K562 (cell line): ENCODE data around the gene ABCA1. TPM values are rescaled to one million over a fixed set of nuclear protein-coding genes. Genes with fewer than 3 reads are reported as not detected.

Experiments used
- C11orf30 ChIP-seq: fragments of 450-650 bp; IDR thresholded peaks from 2 replicates; pipeline ENCODE4 v1.6.1; 2016; ENCODE audit warnings: low read depth, mild to moderate bottlenecking
- ESRRA ChIP-seq: fragments of 450-650 bp; IDR thresholded peaks from 2 replicates; pipeline ENCODE4 v1.6.1; 2014; ENCODE audit warnings: low read depth, mild to moderate bottlenecking, moderate library complexity, borderline replicate concordance
- ETS2 ChIP-seq: IDR thresholded peaks from 2 replicates; pipeline ENCODE4 v1.6.1; 2016; ENCODE audit warnings: borderline replicate concordance, missing genetic modification characterization, mild to moderate bottlenecking, moderate library complexity, missing compliant biosample characterization; ENCODE audit not compliant: poor library complexity, severe bottlenecking
- HEY1 ChIP-seq: fragments of 250-450 bp; sonication (Bioruptor Pico); IDR thresholded peaks from 2 replicates; pipeline ENCODE4 v1.5.0; 2020; ENCODE audit warnings: mild to moderate bottlenecking, moderate library complexity, borderline replicate concordance
- HNRNPL ChIP-seq: fragments of 200-400 bp; formaldehyde crosslinking; IDR thresholded peaks from 2 replicates; pipeline ENCODE4 v1.6.1; 2017; ENCODE audit warnings: low read depth, mild to moderate bottlenecking, low read length
- KLF1 ChIP-seq: fragments of 450-650 bp; IDR thresholded peaks from 2 replicates; pipeline ENCODE4 v1.6.1; 2016; ENCODE audit warnings: missing genetic modification characterization, missing compliant biosample characterization
- NCOA4 ChIP-seq: fragments of 450-650 bp; IDR thresholded peaks from 2 replicates; pipeline ENCODE4 v1.6.1; 2018; ENCODE audit warnings: mild to moderate bottlenecking; ENCODE audit not compliant: partially characterized antibody
- PHF21A ChIP-seq: fragments of 450-650 bp; IDR thresholded peaks from 2 replicates; pipeline ENCODE4 v1.6.1; 2017; ENCODE audit warnings: low read depth, borderline replicate concordance
- SIN3A ChIP-seq, 2 experiments: fragments of 150-350 bp in 1 of 2; IDR thresholded peaks; 2 replicates each; pipeline ENCODE4 v1.6.1; 2011 to 2016; ENCODE audit warnings: borderline replicate concordance in 2 of 2, low read depth in 2 of 2, low read length in 2 of 2, mild to moderate bottlenecking in 2 of 2, moderate library complexity in 2 of 2; ENCODE audit not compliant: control insufficient read depth in 1 of 2
- SIX5 ChIP-seq, 2 experiments: IDR thresholded peaks; 2 replicates each; pipeline ENCODE4 v1.6.1; 2011; ENCODE audit warnings: low read length in 2 of 2, borderline replicate concordance in 1 of 2, low read depth in 1 of 2, mild to moderate bottlenecking in 1 of 2, moderate library complexity in 1 of 2; ENCODE audit not compliant: insufficient read depth in 1 of 2
- SMAD3 ChIP-seq: fragments of 450-650 bp; formaldehyde crosslinking; conservative IDR thresholded peaks from 2 replicates; pipeline ENCODE4 v1.4.0; 2020; ENCODE audit warnings: mild to moderate bottlenecking
- polyA plus RNA-seq, 8 experiments: library from polyadenylated mRNA; depleted of rRNA in 4 of 8; stranded (reverse) in 5 of 8; unstranded in 3 of 8; fragments of >200 nt; fragmentation: Nextera tagmentation in 2 of 8; fragmentation: Illumina TruSeq in 1 of 8; extraction: Ambion mirVana in 2 of 8; extraction: Trizol in 1 of 8; gene quantifications; 2 replicates each; pipeline versions ENCODE4 v1.2.1 to v1.2.3, GENCODE V29; 2011 to 2014; ENCODE audit warnings: inconsistent platforms in 1 of 8, missing spikeins in 1 of 8
- total RNA-seq, 7 experiments: library from RNA; depleted of rRNA in 6 of 7; stranded (reverse); fragments of >200 nt in 6 of 7; fragmentation: Illumina TruSeq in 2 of 7; extraction: Trizol in 2 of 7; gene quantifications; 2 replicates each; pipeline versions ENCODE4 v1.2.1 to v1.2.3, GENCODE V29; 2011 to 2021; ENCODE audit warnings: low replicate concordance in 1 of 7
- TF ChIP-seq, protein P1 (sequence below): fragments of 450-650 bp; IDR thresholded peaks from 2 replicates; pipeline ENCODE4 v1.6.1; 2016; ENCODE audit warnings: mild to moderate bottlenecking, moderate library complexity
- TF ChIP-seq, protein P2 (sequence below): fragments of 450-650 bp; IDR thresholded peaks from 2 replicates; pipeline ENCODE4 v1.6.1; 2016

ABCA1 gene
- total and polyA plus RNA-seq, 9 of the 15 experiments (the other 6 are each of a cell fraction or from before 2014, with no cell fraction given), result under 0.01 to 0.18 (median 0.02) TPM; not detected in 5

- TF ChIP-seq, protein P1, sequence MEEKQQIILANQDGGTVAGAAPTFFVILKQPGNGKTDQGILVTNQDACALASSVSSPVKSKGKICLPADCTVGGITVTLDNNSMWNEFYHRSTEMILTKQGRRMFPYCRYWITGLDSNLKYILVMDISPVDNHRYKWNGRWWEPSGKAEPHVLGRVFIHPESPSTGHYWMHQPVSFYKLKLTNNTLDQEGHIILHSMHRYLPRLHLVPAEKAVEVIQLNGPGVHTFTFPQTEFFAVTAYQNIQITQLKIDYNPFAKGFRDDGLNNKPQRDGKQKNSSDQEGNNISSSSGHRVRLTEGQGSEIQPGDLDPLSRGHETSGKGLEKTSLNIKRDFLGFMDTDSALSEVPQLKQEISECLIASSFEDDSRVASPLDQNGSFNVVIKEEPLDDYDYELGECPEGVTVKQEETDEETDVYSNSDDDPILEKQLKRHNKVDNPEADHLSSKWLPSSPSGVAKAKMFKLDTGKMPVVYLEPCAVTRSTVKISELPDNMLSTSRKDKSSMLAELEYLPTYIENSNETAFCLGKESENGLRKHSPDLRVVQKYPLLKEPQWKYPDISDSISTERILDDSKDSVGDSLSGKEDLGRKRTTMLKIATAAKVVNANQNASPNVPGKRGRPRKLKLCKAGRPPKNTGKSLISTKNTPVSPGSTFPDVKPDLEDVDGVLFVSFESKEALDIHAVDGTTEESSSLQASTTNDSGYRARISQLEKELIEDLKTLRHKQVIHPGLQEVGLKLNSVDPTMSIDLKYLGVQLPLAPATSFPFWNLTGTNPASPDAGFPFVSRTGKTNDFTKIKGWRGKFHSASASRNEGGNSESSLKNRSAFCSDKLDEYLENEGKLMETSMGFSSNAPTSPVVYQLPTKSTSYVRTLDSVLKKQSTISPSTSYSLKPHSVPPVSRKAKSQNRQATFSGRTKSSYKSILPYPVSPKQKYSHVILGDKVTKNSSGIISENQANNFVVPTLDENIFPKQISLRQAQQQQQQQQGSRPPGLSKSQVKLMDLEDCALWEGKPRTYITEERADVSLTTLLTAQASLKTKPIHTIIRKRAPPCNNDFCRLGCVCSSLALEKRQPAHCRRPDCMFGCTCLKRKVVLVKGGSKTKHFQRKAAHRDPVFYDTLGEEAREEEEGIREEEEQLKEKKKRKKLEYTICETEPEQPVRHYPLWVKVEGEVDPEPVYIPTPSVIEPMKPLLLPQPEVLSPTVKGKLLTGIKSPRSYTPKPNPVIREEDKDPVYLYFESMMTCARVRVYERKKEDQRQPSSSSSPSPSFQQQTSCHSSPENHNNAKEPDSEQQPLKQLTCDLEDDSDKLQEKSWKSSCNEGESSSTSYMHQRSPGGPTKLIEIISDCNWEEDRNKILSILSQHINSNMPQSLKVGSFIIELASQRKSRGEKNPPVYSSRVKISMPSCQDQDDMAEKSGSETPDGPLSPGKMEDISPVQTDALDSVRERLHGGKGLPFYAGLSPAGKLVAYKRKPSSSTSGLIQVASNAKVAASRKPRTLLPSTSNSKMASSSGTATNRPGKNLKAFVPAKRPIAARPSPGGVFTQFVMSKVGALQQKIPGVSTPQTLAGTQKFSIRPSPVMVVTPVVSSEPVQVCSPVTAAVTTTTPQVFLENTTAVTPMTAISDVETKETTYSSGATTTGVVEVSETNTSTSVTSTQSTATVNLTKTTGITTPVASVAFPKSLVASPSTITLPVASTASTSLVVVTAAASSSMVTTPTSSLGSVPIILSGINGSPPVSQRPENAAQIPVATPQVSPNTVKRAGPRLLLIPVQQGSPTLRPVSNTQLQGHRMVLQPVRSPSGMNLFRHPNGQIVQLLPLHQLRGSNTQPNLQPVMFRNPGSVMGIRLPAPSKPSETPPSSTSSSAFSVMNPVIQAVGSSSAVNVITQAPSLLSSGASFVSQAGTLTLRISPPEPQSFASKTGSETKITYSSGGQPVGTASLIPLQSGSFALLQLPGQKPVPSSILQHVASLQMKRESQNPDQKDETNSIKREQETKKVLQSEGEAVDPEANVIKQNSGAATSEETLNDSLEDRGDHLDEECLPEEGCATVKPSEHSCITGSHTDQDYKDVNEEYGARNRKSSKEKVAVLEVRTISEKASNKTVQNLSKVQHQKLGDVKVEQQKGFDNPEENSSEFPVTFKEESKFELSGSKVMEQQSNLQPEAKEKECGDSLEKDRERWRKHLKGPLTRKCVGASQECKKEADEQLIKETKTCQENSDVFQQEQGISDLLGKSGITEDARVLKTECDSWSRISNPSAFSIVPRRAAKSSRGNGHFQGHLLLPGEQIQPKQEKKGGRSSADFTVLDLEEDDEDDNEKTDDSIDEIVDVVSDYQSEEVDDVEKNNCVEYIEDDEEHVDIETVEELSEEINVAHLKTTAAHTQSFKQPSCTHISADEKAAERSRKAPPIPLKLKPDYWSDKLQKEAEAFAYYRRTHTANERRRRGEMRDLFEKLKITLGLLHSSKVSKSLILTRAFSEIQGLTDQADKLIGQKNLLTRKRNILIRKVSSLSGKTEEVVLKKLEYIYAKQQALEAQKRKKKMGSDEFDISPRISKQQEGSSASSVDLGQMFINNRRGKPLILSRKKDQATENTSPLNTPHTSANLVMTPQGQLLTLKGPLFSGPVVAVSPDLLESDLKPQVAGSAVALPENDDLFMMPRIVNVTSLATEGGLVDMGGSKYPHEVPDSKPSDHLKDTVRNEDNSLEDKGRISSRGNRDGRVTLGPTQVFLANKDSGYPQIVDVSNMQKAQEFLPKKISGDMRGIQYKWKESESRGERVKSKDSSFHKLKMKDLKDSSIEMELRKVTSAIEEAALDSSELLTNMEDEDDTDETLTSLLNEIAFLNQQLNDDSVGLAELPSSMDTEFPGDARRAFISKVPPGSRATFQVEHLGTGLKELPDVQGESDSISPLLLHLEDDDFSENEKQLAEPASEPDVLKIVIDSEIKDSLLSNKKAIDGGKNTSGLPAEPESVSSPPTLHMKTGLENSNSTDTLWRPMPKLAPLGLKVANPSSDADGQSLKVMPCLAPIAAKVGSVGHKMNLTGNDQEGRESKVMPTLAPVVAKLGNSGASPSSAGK, result peak; percentile 50; the same call in 1 of the 2 replicates
- TF ChIP-seq SIN3A (IDR thresholded peaks at IDR 0.05; ENCODE audit: borderline replicate concordance in 2 of 2, control insufficient read depth in 1 of 2, low read depth in 2 of 2, low read length in 2 of 2), result no peak
- TF ChIP-seq SIX5 (IDR thresholded peaks at IDR 0.05; ENCODE audit: borderline replicate concordance in 1 of 2, insufficient read depth in 1 of 2, low read depth in 1 of 2, low read length in 2 of 2), result peak; percentile 65 to 74
- no peak for TF ChIP-seq SMAD3 (CRISPR knock-in tag)
- TF ChIP-seq ETS2 (tag), result no peak
- TF ChIP-seq PHF21A, result no peak
- TF ChIP-seq C11orf30, result no peak
- no peak for TF ChIP-seq HEY1 (CRISPR knock-in tag)
- no peak for TF ChIP-seq ESRRA
- TF ChIP-seq, protein P2, sequence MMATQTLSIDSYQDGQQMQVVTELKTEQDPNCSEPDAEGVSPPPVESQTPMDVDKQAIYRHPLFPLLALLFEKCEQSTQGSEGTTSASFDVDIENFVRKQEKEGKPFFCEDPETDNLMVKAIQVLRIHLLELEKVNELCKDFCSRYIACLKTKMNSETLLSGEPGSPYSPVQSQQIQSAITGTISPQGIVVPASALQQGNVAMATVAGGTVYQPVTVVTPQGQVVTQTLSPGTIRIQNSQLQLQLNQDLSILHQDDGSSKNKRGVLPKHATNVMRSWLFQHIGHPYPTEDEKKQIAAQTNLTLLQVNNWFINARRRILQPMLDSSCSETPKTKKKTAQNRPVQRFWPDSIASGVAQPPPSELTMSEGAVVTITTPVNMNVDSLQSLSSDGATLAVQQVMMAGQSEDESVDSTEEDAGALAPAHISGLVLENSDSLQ, result peak; percentile 81
- no peak for TF ChIP-seq NCOA4
- no peak for TF ChIP-seq HNRNPL
- no peak for TF ChIP-seq KLF1
Measured at GRCh38 chr9:104968025-104968982, 40.3 kb upstream of the ABCA1 start (continued).
